NCI-H1436 (cell line): ENCODE measurements around the gene ANXA1.

Source experiments
- DNase-seq: peaks from one replicate; lab custom pipeline; 2025; lab: John Stamatoyannopoulos, UW

Gene ANXA1

GRCh38 chr9:73151653-73152542 is at the start of gene ANXA1:
Gene ANXA1, plus strand, starts transcription at chr9:73151865. Its CDS starts 6,671 bp downstream, at chr9:73158536.
- DNase-seq, result no peak

GRCh38 chr9:73104342-73104741 is 47.3 kb upstream of the ANXA1 start:
- no peak for DNase-seq

GRCh38 chr9:73104921-73105320 is 46.7 kb upstream of the ANXA1 start:
- no peak for DNase-seq

GRCh38 chr9:73107489-73108069 is 44.1 kb upstream of the ANXA1 start:
- DNase-seq, result peak; percentile 23

- DNase-seq, result no peak
Observed at GRCh38 chr9:73114058-73114457, 37.6 kb upstream of the ANXA1 start.

- DNase-seq, result no peak
Observed at GRCh38 chr9:73114958-73115357, 36.7 kb upstream of the ANXA1 start.

GRCh38 chr9:73116031-73116430 is 35.6 kb upstream of the ANXA1 start:
- DNase-seq, result no peak

GRCh38 chr9:73116880-73117279 is 34.8 kb upstream of the ANXA1 start:
- DNase-seq, result no peak

GRCh38 chr9:73118286-73118685 is 33.4 kb upstream of the ANXA1 start:
- DNase-seq, result no peak

GRCh38 chr9:73118898-73119554 is 32.6 kb upstream of the ANXA1 start:
- no peak for DNase-seq

GRCh38 chr9:73121375-73121935 is 30.2 kb upstream of the ANXA1 start:
- no peak for DNase-seq

- DNase-seq, result no peak
Observed at GRCh38 chr9:73125651-73126050, 26.0 kb upstream of the ANXA1 start.

GRCh38 chr9:73129941-73130685 is 21.6 kb upstream of the ANXA1 start:
- DNase-seq, result no peak

GRCh38 chr9:73131461-73131860 is 20.2 kb upstream of the ANXA1 start:
- DNase-seq, result no peak

GRCh38 chr9:73132034-73132776 is 19.5 kb upstream of the ANXA1 start:
- DNase-seq, result peak; percentile 64

GRCh38 chr9:73133022-73133651 is 18.5 kb upstream of the ANXA1 start:
- no peak for DNase-seq

GRCh38 chr9:73133921-73134407 is 17.7 kb upstream of the ANXA1 start:
- DNase-seq, result no peak

- DNase-seq, result no peak
Observed at GRCh38 chr9:73135394-73135793, 16.3 kb upstream of the ANXA1 start.

GRCh38 chr9:73137286-73137899 is 14.3 kb upstream of the ANXA1 start:
- DNase-seq, result no peak

- no peak for DNase-seq
Observed at GRCh38 chr9:73137914-73138313, 13.8 kb upstream of the ANXA1 start.
